Measurements from ENCODE around the gene DDT.
"Not testable (repeated sequence)": the region's sequence is repeated elsewhere in the genome, so short reads cannot be mapped to it uniquely, and the experiment has no call there.

The DDT gene

GRCh38 chr22:23974345-23974744 is at the start of gene DDT:
Gene DDT, minus strand, starts transcription at chr22:23974441. Its CDS starts 27 bp downstream, at chr22:23974414.
- DNase-seq = not testable (repeated sequence)

GRCh38 chr22:24023204-24023789 is 49.1 kb upstream of the DDT start:
- no peak for DNase-seq

GRCh38 chr22:24021304-24021703 is 47.1 kb upstream of the DDT start:
- DNase-seq = no peak

- DNase-seq = no peak
These were observed 41.9 kb upstream of the DDT start for GRCh38 chr22:24016156-24016555.

DNA sequence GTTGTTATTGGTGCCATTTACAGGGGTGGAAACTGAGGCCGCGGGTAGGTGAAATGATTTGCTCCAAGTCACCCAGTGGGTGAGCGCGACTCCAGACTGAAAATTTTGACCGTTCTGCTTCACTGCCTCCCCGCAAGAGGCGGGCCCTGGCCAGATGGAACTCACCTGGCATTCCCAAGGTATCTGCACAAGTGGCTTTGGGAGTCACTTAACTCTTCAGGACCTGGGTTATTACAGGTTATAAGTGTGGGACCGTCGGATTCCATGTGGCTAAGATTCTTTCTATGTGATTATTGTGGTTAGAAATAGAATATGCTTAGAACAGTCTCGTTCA is 37.5 kb upstream of the DDT start:
- DNase-seq = no peak

- DNase-seq = no peak
These were observed 35.8 kb upstream of the DDT start for GRCh38 chr22:24010018-24010391.

GRCh38 chr22:24009227-24010017 is 35.2 kb upstream of the DDT start:
- DNase-seq = no peak

- no peak for DNase-seq
These were observed 34.4 kb upstream of the DDT start for GRCh38 chr22:24008381-24009226.

GRCh38 chr22:24008022-24008283 is 33.7 kb upstream of the DDT start:
- DNase-seq = no peak

GRCh38 chr22:24007253-24008021 is 33.2 kb upstream of the DDT start:
- no peak for DNase-seq

DNA sequence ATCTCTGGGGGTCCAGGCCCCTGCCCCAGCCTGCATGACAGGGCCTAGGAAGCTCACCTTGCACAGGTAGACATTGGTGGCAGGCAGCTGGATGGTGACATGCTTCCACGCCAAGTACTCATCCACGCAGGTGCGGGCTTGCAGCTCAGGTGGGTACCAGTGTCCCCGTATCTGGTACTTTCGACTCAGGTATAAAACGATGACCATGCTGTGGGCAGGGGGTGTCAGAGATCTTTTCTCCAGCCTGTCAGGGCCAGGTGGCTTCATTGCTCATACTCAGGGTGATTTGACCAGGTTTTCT is 32.6 kb upstream of the DDT start:
- no peak for DNase-seq

DNA sequence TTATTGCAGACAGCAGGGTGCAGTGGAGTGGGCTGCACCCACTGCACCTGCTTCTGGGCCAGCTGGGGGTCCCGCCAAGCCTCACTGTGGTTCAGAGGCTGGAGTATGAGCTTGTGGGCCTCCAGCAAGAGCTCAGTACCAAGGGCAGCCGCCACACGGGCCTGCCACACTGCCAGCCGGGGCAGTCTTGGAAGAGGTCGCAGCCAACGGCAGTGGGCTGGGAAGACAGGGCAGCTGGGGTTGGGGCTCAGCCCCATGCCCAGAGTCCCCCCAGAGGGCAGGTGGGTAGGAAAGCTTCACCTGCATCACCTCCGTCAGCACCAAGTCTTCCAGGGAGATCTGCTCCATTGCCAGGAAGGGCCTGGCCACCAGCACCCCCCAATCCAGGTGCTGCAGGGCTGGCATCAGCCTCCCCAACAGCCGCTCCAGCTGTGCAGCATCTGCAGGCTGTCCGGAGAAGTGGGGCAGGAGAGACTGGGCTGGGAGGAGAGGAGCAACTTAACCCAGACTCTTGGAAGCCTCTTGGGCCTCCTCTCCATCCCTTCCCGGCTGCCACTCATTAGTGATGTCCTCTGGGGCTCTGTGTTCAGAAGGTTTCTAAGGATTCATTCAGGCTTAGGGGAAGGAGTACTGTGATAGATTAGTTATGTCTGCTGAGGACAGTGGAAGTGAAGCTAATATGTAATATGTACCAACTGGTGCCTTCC is 32.1 kb upstream of the DDT start:
- no peak for DNase-seq

DNA sequence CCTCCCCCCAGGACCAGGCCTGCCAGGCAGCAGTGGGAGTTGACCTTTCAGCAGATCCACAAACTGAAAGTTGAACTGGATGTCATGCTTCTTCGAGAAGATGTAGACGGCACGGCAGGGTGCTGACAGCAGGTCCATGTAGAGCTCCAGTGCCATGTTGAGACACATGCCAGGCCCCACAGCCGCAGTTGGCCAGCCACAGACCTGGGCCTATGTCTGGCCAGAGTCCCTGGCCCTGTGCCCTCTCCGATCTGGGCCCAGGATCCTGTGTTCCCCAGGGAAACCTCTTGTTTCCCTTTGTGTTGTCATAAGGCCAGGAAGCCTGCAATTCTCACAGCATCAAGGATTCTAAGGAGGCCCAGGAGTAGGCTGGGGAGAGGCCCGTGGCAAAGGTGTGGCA is 31.0 kb upstream of the DDT start, which contains the start of gene GSTT4:
TSS of gene GSTT4 (minus strand) at position 253 of the 400 bp plus-strand sequence. CDS start at position 156, 97 bp downstream.
- no peak for DNase-seq

DNA sequence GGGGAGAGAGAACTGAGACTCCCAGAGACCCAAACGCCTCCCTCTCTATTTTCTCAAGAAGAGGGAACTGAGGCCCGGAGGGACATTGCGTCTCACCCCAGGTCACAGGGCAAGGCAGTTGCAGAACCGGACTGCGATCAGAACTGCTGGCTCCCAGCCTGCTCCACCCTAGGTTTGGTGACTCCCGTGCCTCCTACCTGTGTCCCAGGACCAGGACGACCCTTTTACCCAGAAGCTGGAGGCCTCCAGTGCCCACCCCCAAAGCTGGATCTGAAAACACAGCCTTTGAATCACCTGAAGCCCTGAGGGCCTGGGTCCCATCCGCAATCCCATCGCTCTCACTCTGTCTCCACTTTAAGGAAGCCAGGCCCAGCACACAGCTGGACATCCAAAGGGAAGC is 29.6 kb upstream of the DDT start:
- DNase-seq = no peak

DNA sequence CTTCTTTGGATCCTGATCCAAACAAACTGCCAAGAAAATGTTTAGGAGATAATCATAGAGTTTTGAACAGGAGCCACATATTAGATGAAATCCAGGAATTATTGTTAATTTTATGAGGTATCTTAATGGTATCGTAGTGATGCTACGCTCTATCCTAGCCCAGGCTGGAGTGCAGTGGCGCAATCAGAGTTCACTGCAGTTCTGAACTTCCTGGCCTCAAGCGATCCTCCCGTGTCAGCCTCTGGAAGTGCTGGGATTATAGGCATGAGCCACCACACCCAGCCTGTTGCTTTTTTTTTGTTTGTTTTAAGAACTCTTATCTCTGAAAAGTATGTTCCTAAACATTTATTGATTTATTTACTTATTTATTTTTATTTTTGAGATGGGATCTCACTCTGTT is 28.6 kb upstream of the DDT start:
- DNase-seq = no peak

DNA sequence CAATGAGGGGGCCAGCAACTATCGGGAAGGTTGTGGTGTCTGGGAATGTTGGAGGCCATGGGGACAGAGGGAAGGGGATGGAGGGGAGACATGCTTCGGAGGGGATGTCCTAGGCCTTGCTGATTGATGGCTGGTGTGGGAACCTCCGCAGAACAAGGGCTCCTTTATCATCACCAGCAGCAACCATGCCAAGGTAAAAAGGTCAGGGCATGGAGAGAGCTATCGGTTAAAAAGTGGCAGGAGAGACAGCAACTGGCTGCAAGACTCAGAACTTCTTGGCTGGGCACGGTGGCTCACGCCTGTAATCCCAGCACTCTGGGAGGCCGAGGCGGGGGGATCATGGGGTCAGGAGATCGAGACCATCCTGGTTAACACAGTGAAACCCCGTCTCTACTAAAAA is 28.0 kb upstream of the DDT start:
- DNase-seq = no peak

DNA sequence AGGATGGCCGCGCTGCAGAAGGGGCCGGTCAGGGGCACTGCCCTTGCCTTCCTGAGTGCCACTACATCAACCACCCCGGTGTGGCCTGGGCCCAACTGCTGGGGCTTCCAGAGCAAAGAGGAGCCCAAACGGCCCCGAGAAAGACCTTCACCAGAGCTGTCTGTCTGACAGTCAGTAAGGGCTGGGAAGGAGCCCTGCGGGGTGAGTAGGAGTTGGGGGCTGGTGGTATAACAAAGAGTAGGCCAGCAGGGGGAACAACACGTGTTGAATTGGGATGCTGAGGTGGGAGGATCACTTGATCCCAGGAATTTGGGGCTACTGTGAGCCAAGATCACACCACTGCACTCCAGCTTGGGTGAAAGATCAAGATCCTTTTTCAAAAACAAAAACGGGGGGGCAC is 27.1 kb upstream of the DDT start:
- no peak for DNase-seq

- DNase-seq = not testable (repeated sequence)
These were observed 25.5 kb upstream of the DDT start for GRCh38 chr22:23999779-24000178.

DNA sequence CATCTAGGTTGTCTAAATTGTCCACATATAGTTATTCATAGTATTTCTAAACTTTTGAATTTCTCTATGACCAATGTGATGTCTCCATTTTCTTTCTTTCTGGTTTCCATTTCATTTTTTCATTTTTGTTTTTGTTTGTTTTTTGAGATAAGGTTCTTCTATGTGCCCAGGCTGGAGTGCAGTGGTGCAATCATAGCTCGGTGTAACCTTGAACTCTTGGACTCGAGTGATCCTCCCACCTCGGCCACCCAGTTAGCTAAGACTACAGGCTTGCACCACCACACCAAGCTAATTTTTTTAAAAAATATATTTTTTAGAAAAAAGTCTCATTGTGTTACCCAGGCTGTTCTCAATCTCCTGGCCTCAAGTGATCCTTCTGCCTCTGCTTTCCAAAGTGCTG is 22.9 kb upstream of the DDT start:
- no peak for DNase-seq

- peak; percentile 25 for DNase-seq
These were observed 19.4 kb upstream of the DDT start for GRCh38 chr22:23993581-23994177.

DNA sequence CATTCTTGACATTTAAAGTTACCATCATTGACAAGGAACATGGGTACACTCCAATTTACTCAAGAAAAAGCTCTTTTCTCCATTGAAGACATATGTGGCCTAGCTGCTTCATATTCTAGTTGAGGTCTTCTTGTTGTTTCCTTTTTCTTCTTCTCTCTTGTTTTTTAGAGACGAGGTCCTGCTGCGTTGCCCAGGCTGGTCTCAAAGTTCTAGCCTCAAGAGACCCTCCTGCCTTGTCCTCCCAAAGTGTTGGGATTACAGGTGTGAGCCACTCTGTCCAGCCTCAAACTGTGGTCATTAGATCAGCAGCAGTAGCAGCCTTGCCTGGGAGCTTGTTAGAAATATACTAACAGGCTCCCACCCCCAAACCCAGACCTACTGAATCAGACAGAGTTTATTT is 18.8 kb upstream of the DDT start:
- not testable (repeated sequence) for DNase-seq

DNA sequence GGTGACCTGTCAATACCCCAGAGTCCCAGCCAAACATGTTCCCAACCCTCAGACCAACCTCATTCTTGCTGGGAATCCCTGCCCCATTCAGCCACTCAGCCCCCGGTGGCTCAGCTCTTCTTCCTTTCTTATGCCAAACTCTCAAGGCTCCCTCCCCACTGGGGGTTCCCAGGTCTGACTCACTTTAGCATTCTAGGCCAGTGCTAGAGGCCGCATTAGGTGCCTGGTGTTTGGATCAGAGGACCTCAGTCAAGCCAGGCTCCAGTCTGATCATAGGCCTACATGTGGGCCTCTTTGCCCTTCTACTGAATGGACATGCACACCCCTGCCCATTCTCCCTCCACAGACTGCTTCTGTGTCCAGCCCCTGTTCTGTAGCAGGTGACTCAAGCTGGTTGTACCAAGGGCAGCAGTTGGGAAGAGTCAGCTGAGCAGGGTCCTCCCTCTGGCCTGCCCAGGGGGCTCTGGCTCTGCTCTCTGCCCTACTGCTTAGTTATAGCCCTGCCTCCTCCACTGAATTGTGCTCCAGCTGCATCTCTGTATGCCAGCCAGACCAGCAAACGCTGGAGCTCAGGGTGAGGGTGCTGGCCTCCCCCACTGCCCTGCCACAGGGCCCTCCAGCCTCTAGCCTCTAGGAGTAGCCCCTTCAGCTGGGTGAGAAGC is 15.5 kb upstream of the DDT start:
- DNase-seq = not testable (repeated sequence)
